Measurements from ENCODE around the gene PSAPL1. TPM values are rescaled to one million over a fixed set of nuclear protein-coding genes. Genes with fewer than 3 reads are reported as not detected.

PSAPL1 gene
- total and polyA plus RNA-seq, 2 of the 8 experiments (the other 6 are each of a cell fraction or from before 2014, with no cell fraction given), result 0.03 TPM; not detected in 1

- TF ChIP-seq CHD7 (IDR thresholded peaks at IDR 0.05; ENCODE audit: insufficient replicate concordance, low read length) (no peak), RXRA (IDR thresholded peaks at IDR 0.05; ENCODE audit: insufficient read depth, low read depth, low read length) (no peak), TAF1 (IDR thresholded peaks at IDR 0.05; ENCODE audit: low read depth, low read length) (no peak), TCF12 (IDR thresholded peaks at IDR 0.05; ENCODE audit: low read depth, low read length) (no peak), PHF8 (conservative IDR thresholded peaks at IDR 0.05; ENCODE audit: low read depth, low read length) (no peak)
These were observed 17.1 kb downstream of the PSAPL1 start (continued) for GRCh38 chr4:7417639-7418038.

Measured in H1 (cell line).